Vagina (tissue), 2 donors: ENCODE data around the gene C16orf86. TPM values are rescaled to one million over a fixed set of nuclear protein-coding genes. Genes with fewer than 3 reads are reported as not detected.
"Not testable (repeated sequence)": the region's sequence is repeated elsewhere in the genome, so short reads cannot be mapped to it uniquely, and the experiment has no call there.

ENCODE experiments used
- DNase-seq, 2 donors: peaks; one replicate each; pipeline ENCODE4 v3.0.0-alpha.2; 2017; ENCODE audit errors: extremely low spot score in 2 of 2
- H3K27ac ChIP-seq: fragments of 200-600 bp; sonication (generic); one replicate; pipeline ENCODE4 v1.5.1; 2019
- H3K27me3 ChIP-seq: fragments of 200-600 bp; sonication (generic); one replicate; pipeline ENCODE4 v1.5.1; 2019
- H3K36me3 ChIP-seq, 2 donors: fragments of 200-600 bp; sonication (generic); one replicate each; pipeline ENCODE4 v1.5.1; 2017 to 2019
- H3K4me1 ChIP-seq: fragments of 200-600 bp; sonication (generic); one replicate; pipeline ENCODE4 v1.5.1; 2019
- H3K4me3 ChIP-seq, 2 donors: fragments of 200-600 bp; sonication (generic); 1 replicate in 1 of 2; 2 replicates in 1 of 2; pipeline ENCODE4 v1.5.1; 2016 to 2019
- H3K9me3 ChIP-seq: fragments of 200-600 bp; sonication (generic); one replicate; pipeline ENCODE4 v1.5.1; 2019
- CTCF ChIP-seq, 3 experiments: fragments of 450-650 bp in 2 of 3; fragments of 200-600 bp in 1 of 3; sonication (generic) in 1 of 3; IDR thresholded peaks; one replicate each; pipeline ENCODE4 v1.5.1; 2017 to 2019; ENCODE audit warnings: antibody characterized with exemption in 3 of 3, mild to moderate bottlenecking in 2 of 3, moderate library complexity in 2 of 3
- POLR2A ChIP-seq, 2 donors: fragments of 450-650 bp; IDR thresholded peaks; one replicate each; pipeline ENCODE4 v1.6.1; 2017; ENCODE audit warnings: antibody characterized with exemption in 2 of 2, mild to moderate bottlenecking in 2 of 2, moderate library complexity in 2 of 2
- POLR2AphosphoS5 ChIP-seq, 2 donors: sonication (generic); formaldehyde crosslinking; IDR thresholded peaks; one replicate each; pipeline ENCODE4 v1.9.0; 2017; ENCODE audit warnings: antibody characterized with exemption in 2 of 2, mild to moderate bottlenecking in 2 of 2, low read depth in 1 of 2; ENCODE audit not compliant: insufficient read depth in 1 of 2
- intact Hi-C: fragments of 100-400 bp; cut with DNase I; formaldehyde crosslinking; loops from one replicate; pipeline ENCODE4 v1.15.1; 2023
- total RNA-seq: library from RNA; depleted of rRNA; stranded (reverse); fragments of >200 nt; gene quantifications from one replicate; pipeline ENCODE4 v1.2.3, GENCODE V29; 2016

C16orf86 gene
- total RNA-seq, 1 donor from 2014 or later = 10.3 TPM

GRCh38 chr16:67679935-67680897, 13.6 kb downstream of the C16orf86 start:
- Histone ChIP-seq H3K9me3 (no peaks in the 10 kb centered on the region), H3K4me3 (no peak overlapping the region), H3K36me3 (peaks cover 0 to 18% of the 10 kb centered on the region in 2 donors), H3K27ac (no peak overlapping the region), H3K4me1 (peaks cover 51% of the 10 kb centered on the region), H3K27me3 (no peaks in the 10 kb centered on the region)
- TF ChIP-seq POLR2AphosphoS5 (IDR thresholded peaks at IDR 0.05; ENCODE audit: insufficient read depth in 1 of 2, low read depth in 1 of 2) = no peak
- no peak for TF ChIP-seq POLR2A (IDR thresholded peaks at IDR 0.05)
- no peak for TF ChIP-seq CTCF (IDR thresholded peaks at IDR 0.05)
- intact Hi-C loops = no loop called here
- no peak for DNase-seq

GRCh38 chr16:67683767-67684166, 17.2 kb downstream of the C16orf86 start:
- peaks cover 28% of the 10 kb centered on the region for H3K4me1 ChIP-seq
- DNase-seq = no peak
- no peak overlapping the region for H3K4me3 ChIP-seq
- TF ChIP-seq CTCF (IDR thresholded peaks at IDR 0.05) = no peak
- TF ChIP-seq POLR2A (IDR thresholded peaks at IDR 0.05) = no peak
- TF ChIP-seq POLR2AphosphoS5 (IDR thresholded peaks at IDR 0.05; ENCODE audit: insufficient read depth in 1 of 2, low read depth in 1 of 2) = no peak
- H3K27ac ChIP-seq = no peak overlapping the region
- H3K36me3 ChIP-seq = peaks cover 0 to 20% of the 10 kb centered on the region in 2 donors
- H3K27me3 ChIP-seq = no peaks in the 10 kb centered on the region
- intact Hi-C loops = no loop called here
- H3K9me3 ChIP-seq = no peaks in the 10 kb centered on the region

DNA sequence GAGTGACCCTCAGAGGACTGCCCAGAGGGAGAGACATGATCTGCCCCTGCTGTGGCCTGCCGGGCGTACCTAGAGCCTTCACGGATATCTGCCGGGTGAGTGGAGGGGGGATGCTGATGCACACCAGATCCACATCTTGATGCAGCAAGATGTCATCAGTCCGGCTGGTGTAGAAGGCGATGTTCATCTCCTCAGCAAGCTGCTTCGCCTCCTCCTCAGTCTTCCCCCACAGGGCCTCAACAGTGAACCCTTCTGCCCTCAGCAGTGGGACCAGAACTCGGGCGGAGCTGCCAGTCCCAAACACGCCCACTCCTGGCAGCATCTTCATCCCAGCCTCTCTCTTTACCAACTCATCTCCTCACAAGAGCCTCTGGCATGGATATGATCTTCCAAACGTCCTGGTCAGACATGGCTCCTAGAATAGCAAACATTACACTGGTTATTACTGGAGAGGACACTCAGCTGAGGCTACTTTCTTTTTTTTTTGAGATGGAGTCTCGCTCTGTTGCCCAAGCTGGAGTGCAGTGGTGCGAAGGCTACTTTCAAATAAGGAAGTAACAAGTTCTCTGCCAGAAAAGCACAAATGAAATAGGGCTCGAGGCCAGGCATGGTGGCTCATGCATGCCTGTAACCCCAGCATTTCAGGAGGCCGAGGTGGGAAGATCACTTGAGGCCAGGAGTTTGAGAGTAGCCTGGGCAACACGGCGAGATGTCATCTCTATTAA, 18.9 kb downstream of the C16orf86 start:
- intact Hi-C loops = no loop called here
- no peak for DNase-seq

DNA sequence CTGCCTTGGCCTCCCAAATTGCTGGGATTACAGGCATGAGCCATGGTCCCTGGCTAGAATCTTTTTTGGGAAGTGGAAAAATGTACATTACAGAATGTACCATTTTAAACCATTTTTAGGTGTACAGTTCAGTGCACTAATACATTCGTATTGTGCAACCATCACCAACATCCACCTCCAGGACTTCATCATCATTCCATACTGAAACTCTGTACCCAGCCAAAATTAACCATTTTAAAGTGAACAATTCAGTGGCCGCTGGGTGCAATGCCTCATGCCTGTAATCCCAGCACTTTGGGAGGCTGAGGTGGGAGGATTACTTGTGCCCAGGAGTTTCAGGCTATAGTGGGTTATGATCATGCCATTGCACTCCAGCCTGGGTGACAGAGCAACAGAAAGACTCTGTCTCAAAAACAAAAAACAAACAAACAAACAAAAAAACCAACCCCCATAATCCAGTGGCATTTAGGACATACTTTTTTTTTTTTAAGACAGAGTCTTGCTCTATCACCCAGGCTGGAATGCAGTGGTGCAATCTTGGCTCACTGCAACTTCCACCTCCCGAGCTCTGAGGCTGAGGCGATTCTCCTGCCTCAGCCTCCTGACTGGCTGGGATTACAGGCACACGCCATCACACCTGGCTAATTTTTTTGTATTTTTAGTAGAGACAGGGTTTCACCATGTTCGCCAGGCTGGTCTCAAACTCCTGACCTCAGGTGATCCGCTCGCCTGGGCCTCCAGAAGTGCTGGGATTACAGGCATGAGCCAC, 27.1 kb downstream of the C16orf86 start:
- H3K27me3 ChIP-seq, H3K9me3 ChIP-seq, H3K4me3 ChIP-seq, DNase-seq, H3K36me3 ChIP-seq, H3K27ac ChIP-seq, intact Hi-C loops, H3K4me1 ChIP-seq: not testable (repeated sequence)

More for the DNA sequence above, 18.9 kb downstream of the C16orf86 start:
- H3K36me3 ChIP-seq = peaks cover 0 to 12% of the 10 kb centered on the region in 2 donors
- no peak for TF ChIP-seq CTCF (IDR thresholded peaks at IDR 0.05)
- TF ChIP-seq POLR2A (IDR thresholded peaks at IDR 0.05) = no peak
- TF ChIP-seq POLR2AphosphoS5 (IDR thresholded peaks at IDR 0.05; ENCODE audit: insufficient read depth in 1 of 2, low read depth in 1 of 2) = no peak
- peak overlapping the region; percentile 41 for H3K27ac ChIP-seq
- peaks cover 26% of the 10 kb centered on the region for H3K4me1 ChIP-seq
- H3K27me3 ChIP-seq = no peaks in the 10 kb centered on the region
- H3K9me3 ChIP-seq = no peaks in the 10 kb centered on the region
- no peak overlapping the region for H3K4me3 ChIP-seq

DNA sequence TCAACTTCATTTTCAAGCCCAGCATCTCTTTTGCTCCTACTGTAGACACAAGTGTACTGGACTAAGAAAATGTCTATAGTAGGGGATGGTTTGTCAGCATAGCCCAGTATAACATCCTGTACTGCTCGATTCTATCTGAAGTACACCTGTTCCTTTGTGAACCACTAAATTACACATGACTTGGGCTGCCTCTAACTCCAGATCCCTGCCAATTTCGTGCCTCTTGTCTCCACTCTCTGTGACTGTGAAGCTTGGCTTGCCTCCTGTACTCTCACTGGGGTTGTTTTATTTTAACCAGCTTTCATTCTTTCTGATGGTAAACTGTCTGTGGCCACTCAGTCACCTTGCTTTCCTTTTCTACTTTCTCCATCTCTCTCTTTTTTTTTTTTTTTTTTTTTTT, 28.0 kb downstream of the C16orf86 start:
- Histone ChIP-seq H3K27me3 (no peaks in the 10 kb centered on the region), H3K4me1 (peaks cover 6% of the 10 kb centered on the region), H3K36me3 (no peaks in the 10 kb centered on the region), H3K4me3 (no peak overlapping the region), H3K27ac (no peak overlapping the region), H3K9me3 (no peaks in the 10 kb centered on the region)
- intact Hi-C loops = no loop called here
- no peak for DNase-seq
- TF ChIP-seq CTCF (IDR thresholded peaks at IDR 0.05) (no peak), POLR2A (IDR thresholded peaks at IDR 0.05) (no peak), POLR2AphosphoS5 (IDR thresholded peaks at IDR 0.05; ENCODE audit: insufficient read depth in 1 of 2, low read depth in 1 of 2) (no peak)
